ENCODE results near the gene TMEM151A. TPM values are rescaled to one million over a fixed set of nuclear protein-coding genes. Genes with fewer than 3 reads are reported as not detected.
"Not testable (repeated sequence)": the region's sequence is repeated elsewhere in the genome, so short reads cannot be mapped to it uniquely, and the experiment has no call there.

Gene TMEM151A
- total and polyA plus RNA-seq, 8 donors: 0.17 to 0.47 (median 0.28) TPM; not detected in 1

DNA sequence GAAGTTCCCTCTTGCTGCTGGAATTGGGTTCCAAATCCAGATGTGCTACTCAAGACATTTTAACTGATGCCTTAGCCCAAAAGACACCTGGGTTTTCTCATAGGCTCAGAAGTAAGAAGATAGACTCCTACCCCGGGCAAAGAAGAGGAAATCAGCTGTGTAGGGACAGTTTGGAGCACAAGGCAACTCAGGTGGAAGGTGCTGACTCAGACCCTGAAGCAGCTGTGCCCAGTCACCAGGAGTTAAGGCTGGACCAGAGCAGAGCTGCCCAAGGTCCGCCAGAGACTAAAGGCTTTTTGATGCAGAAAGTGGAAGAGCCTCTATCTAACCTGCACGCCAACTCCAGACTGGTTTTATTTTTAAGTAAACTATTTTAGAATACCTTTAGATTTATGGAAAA, 43.9 kb upstream of the TMEM151A start:
- Histone ChIP-seq H3K27ac (no peak overlapping the region), H3K27me3 (no peaks in the 10 kb centered on the region), H3K9me3 (no peaks in the 10 kb centered on the region), H3K4me1 (no peaks in the 10 kb centered on the region), H3K4me3 (no peak overlapping the region), H3K36me3 (peaks cover 0 to 22% of the 10 kb centered on the region in 2 donors)
- intact Hi-C loops (cut with DNase I): no loop called here
- ATAC-seq (no peak), DNase-seq (no peak)
- no peak for TF ChIP-seq CTCF (IDR thresholded peaks at IDR 0.05)

DNA sequence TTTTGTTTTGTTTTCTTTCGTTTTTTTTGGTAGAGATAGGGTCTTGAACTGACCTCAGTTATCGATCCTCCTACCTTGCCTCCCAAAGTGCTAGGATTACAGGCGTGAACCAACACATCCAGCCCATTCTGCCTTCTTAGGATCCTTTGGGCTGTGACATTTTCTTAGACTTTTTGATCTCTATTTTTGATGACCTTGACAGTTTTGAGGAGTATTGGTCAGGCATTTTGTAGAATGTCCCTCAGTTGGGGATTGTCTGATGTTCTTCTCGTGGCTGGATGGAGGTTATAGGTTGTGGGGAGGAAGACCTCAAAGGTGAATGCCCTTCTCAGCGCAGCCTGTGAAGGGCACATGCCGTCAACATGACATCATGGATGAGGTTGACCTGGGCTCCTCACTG, 42.8 kb upstream of the TMEM151A start:
- no peak for ATAC-seq
- TF ChIP-seq CTCF (IDR thresholded peaks at IDR 0.05): no peak
- intact Hi-C loops (cut with DNase I): no loop called here
- Histone ChIP-seq H3K4me3 (no peak overlapping the region), H3K27me3 (no peaks in the 10 kb centered on the region), H3K27ac (no peak overlapping the region), H3K4me1 (no peaks in the 10 kb centered on the region), H3K36me3 (peaks cover 0 to 11% of the 10 kb centered on the region in 2 donors), H3K9me3 (no peaks in the 10 kb centered on the region)
- DNase-seq: no peak

GRCh38 chr11:66251809-66252208, 39.9 kb upstream of the TMEM151A start:
- H3K4me3 ChIP-seq: no peak overlapping the region
- H3K27me3 ChIP-seq: peaks cover 0 to 15% of the 10 kb centered on the region in 2 donors
- TF ChIP-seq CTCF (IDR thresholded peaks at IDR 0.05): no peak
- DNase-seq: no peak
- intact Hi-C loops (cut with DNase I): no loop called here
- H3K9me3 ChIP-seq: no peaks in the 10 kb centered on the region
- no peak overlapping the region for H3K27ac ChIP-seq
- no peak for ATAC-seq
- H3K36me3 ChIP-seq: no peaks in the 10 kb centered on the region
- peaks cover 0 to 1% of the 10 kb centered on the region in 2 donors for H3K4me1 ChIP-seq

DNA sequence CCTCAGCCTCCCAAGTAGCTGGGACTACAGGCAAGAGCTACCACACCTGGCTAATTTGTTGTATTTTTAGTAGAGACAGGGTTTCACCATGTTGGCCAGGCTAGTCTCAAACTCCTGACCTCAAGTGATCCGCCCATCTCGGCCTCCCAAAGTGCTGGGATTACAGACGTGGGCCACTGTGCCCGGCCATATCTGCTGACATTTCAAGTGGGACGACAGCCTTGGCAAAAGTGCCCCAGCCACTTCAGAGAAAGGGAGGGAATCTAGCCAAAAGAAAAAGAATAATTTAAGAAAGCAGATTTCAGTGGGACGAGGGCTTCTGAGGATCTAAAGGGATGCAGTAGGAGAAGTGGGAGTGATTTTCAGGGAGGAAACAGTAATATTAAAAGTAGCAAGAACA, 38.6 kb upstream of the TMEM151A start:
- H3K27ac ChIP-seq; H3K36me3 ChIP-seq; DNase-seq; ATAC-seq; H3K9me3 ChIP-seq; H3K4me1 ChIP-seq; intact Hi-C loops (cut with DNase I); H3K4me3 ChIP-seq: not testable (repeated sequence)
- H3K27me3 ChIP-seq: peaks cover 0 to 27% of the 10 kb centered on the region in 2 donors

- peaks cover 0 to 27% of the 10 kb centered on the region in 2 donors for H3K27me3 ChIP-seq
- peaks cover 6 to 17% of the 10 kb centered on the region in 2 donors for H3K4me1 ChIP-seq
- H3K27ac ChIP-seq: peak overlapping the region; percentile 55 to 82
- intact Hi-C loops (cut with DNase I): no loop called here
- ATAC-seq (no peak), DNase-seq (no peak)
- peak overlapping the region; percentile 89 to 99 for H3K4me3 ChIP-seq
- peak in 1 of 2 donors; percentile 27 for TF ChIP-seq CTCF (IDR thresholded peaks at IDR 0.05)
- no peaks in the 10 kb centered on the region for H3K9me3 ChIP-seq
- peaks cover 0 to 35% of the 10 kb centered on the region in 2 donors for H3K36me3 ChIP-seq
Measured at GRCh38 chr11:66258473-66258893, 33.2 kb upstream of the TMEM151A start.

GRCh38 chr11:66259225-66259624, 32.5 kb upstream of the TMEM151A start:
- Histone ChIP-seq H3K4me1 (peaks cover 6 to 17% of the 10 kb centered on the region in 2 donors), H3K27ac (no peak overlapping the region), H3K36me3 (peaks cover 0 to 40% of the 10 kb centered on the region in 2 donors), H3K9me3 (no peaks in the 10 kb centered on the region), H3K27me3 (peaks cover 0 to 27% of the 10 kb centered on the region in 2 donors), H3K4me3 (no peak overlapping the region)
- ATAC-seq (no peak), DNase-seq (no peak)
- no peak for TF ChIP-seq CTCF (IDR thresholded peaks at IDR 0.05)
- intact Hi-C loops (cut with DNase I): no loop called here
